NOMO-1 (cell line): ENCODE results near the gene TBL1XR1.
A peak's percentile ranks its signal among the peaks of the same experiment; 100 is the strongest.

Source experiments
- DNase-seq, 2 experiments: peaks; one replicate each; lab custom pipeline; 2025; ENCODE audit not compliant: unreplicated experiment in 2 of 2; lab: John Stamatoyannopoulos, UW

Gene TBL1XR1

GRCh38 chr3:177111541-177111949 is 85.7 kb downstream of the TBL1XR1 start:
- no peak for DNase-seq

- no peak for DNase-seq
Observed at GRCh38 chr3:177110895-177111294, 86.4 kb downstream of the TBL1XR1 start.

- no peak for DNase-seq
Observed at GRCh38 chr3:177110386-177110785, 86.9 kb downstream of the TBL1XR1 start.

- peak in 1 of 2 experiments; percentile 35 for DNase-seq
Observed at GRCh38 chr3:177109688-177110330, 87.5 kb downstream of the TBL1XR1 start.

GRCh38 chr3:177108648-177109047 is 88.6 kb downstream of the TBL1XR1 start:
- no peak for DNase-seq

GRCh38 chr3:177107461-177108239 is 89.6 kb downstream of the TBL1XR1 start:
- no peak for DNase-seq

GRCh38 chr3:177106594-177106993 is 90.7 kb downstream of the TBL1XR1 start:
- DNase-seq = no peak

GRCh38 chr3:177106184-177106583 is 91.1 kb downstream of the TBL1XR1 start:
- no peak for DNase-seq

GRCh38 chr3:177105623-177106022 is 91.7 kb downstream of the TBL1XR1 start:
- DNase-seq = no peak

GRCh38 chr3:177104299-177104992 is 92.8 kb downstream of the TBL1XR1 start:
- DNase-seq = no peak

GRCh38 chr3:177102553-177102952 is 94.7 kb downstream of the TBL1XR1 start:
- no peak for DNase-seq

- DNase-seq = no peak
Observed at GRCh38 chr3:177098551-177098950, 98.7 kb downstream of the TBL1XR1 start.

- no peak for DNase-seq
Observed at GRCh38 chr3:177096615-177097014, 100.7 kb downstream of the TBL1XR1 start.

GRCh38 chr3:177093966-177094365 is 103.3 kb downstream of the TBL1XR1 start:
- no peak for DNase-seq

GRCh38 chr3:177089901-177090300 is 107.4 kb downstream of the TBL1XR1 start:
- no peak for DNase-seq

- DNase-seq = no peak
Observed at GRCh38 chr3:177089110-177089509, 108.2 kb downstream of the TBL1XR1 start.

GRCh38 chr3:177085794-177086193 is 111.5 kb downstream of the TBL1XR1 start:
- peak in 1 of 2 experiments; percentile 79 for DNase-seq

- no peak for DNase-seq
Observed at GRCh38 chr3:177084616-177085015, 112.7 kb downstream of the TBL1XR1 start.

GRCh38 chr3:177080122-177080521 is 117.2 kb downstream of the TBL1XR1 start:
- DNase-seq = no peak

- DNase-seq = no peak
Observed at GRCh38 chr3:177079684-177080083, 117.6 kb downstream of the TBL1XR1 start.

- DNase-seq = no peak
Observed at GRCh38 chr3:177071496-177072156, 125.7 kb downstream of the TBL1XR1 start.
